SK-N-SH (cell line): ENCODE measurements around the gene NDUFS8.

Source experiments
- CTCF ChIP-seq: fragments of 200-600 bp; sonication (generic); IDR thresholded peaks from 2 replicates; pipeline ENCODE4 v1.6.1; 2017; ENCODE audit warnings: antibody characterized with exemption, mild to moderate bottlenecking, moderate library complexity
- MAX ChIP-seq: IDR thresholded peaks from 2 replicates; pipeline ENCODE4 v1.4.0; 2012; ENCODE audit warnings: low read depth
- RAD21 ChIP-seq: IDR thresholded peaks from 2 replicates; pipeline ENCODE4 v1.6.1; 2012; ENCODE audit warnings: mild to moderate bottlenecking, low read length

- TF ChIP-seq MAX (no peak), RAD21 (no peak), CTCF (no peak)
These were observed 12.3 kb upstream of the NDUFS8 start for GRCh38 chr11:68017980-68018729.
